GM21367 (cell line): ENCODE measurements around the gene DVL2.

Experiments
- ATAC-seq: cut with Tn5 transposase; IDR thresholded peaks from one replicate; pipeline ENCODE4 v1.9.1; 2021; ENCODE audit not compliant: unreplicated experiment

Gene DVL2

GRCh38 chr17:7238420-7239090 lies 4.2 kb upstream of the DVL2 start:
- no peak for ATAC-seq

GRCh38 chr17:7237761-7238419 lies 3.6 kb upstream of the DVL2 start:
- ATAC-seq, result no peak

- no peak for ATAC-seq
Measured at GRCh38 chr17:7237266-7237760, 3.0 kb upstream of the DVL2 start.

GRCh38 chr17:7236808-7237207 lies 2.5 kb upstream of the DVL2 start:
- ATAC-seq, result no peak

- ATAC-seq, result no peak
Measured at GRCh38 chr17:7235693-7236665, 1.7 kb upstream of the DVL2 start.

GRCh38 chr17:7233701-7234082 lies 625 bp downstream of the DVL2 start:
- ATAC-seq, result no peak

GRCh38 chr17:7232114-7232513 lies 2.2 kb downstream of the DVL2 start:
- ATAC-seq, result no peak

- no peak for ATAC-seq
Measured at GRCh38 chr17:7229504-7229903, 4.8 kb downstream of the DVL2 start.

GRCh38 chr17:7228920-7229319 lies 5.4 kb downstream of the DVL2 start:
- ATAC-seq, result no peak

- ATAC-seq, result no peak
Measured at GRCh38 chr17:7226721-7227710, 7.3 kb downstream of the DVL2 start.

GRCh38 chr17:7225711-7226331 lies 8.5 kb downstream of the DVL2 start:
- no peak for ATAC-seq

GRCh38 chr17:7224661-7225111 lies 9.6 kb downstream of the DVL2 start:
- ATAC-seq, result no peak

- ATAC-seq, result no peak
Measured at GRCh38 chr17:7224110-7224509, 10.2 kb downstream of the DVL2 start.

GRCh38 chr17:7223375-7223774 lies 10.9 kb downstream of the DVL2 start:
- ATAC-seq, result no peak

- ATAC-seq, result no peak
Measured at GRCh38 chr17:7222972-7223292, 11.4 kb downstream of the DVL2 start.

GRCh38 chr17:7222093-7222971 lies 12.0 kb downstream of the DVL2 start:
- no peak for ATAC-seq

- ATAC-seq, result no peak
Measured at GRCh38 chr17:7221278-7222092, 12.8 kb downstream of the DVL2 start.

- ATAC-seq, result no peak
Measured at GRCh38 chr17:7220593-7221277, 13.6 kb downstream of the DVL2 start.
